Measurements from ENCODE around the gene MRPL10. TPM values are rescaled to one million over a fixed set of nuclear protein-coding genes. Genes with fewer than 3 reads are reported as not detected.

MRPL10 gene
- total and polyA plus RNA-seq, 2 of the 8 experiments (the other 6 are each of a cell fraction or from before 2014, with no cell fraction given): 85.3 to 214 TPM

GRCh38 chr17:47855737-47856136, 24.4 kb upstream of the MRPL10 start:
- H3K4me1 ChIP-seq (replicated peaks in 1 of 4; ENCODE audit: control insufficient read depth in 3 of 4, insufficient read depth in 4 of 4, low read length in 3 of 4): peaks cover 4 to 9% (median 7%) of the 10 kb centered on the region in 4 experiments; a peak in 5 of 7 replicates
- ChIA-PET POLR2A (ENCODE audit: partially characterized antibody) (interaction anchor here (1.1 to 2.3 kb wide), 6 partner anchors 9 to 144 kb away, joined by 3 to 7 read pairs (median 4); partner anchors contain the start of gene SP2), CTCF (ENCODE audit: partially characterized antibody) (interaction anchor here (1.6 to 33.0 kb wide), 6 partner anchors 9 to 171 kb away, joined by 3 to 1206 read pairs (median 133); partner anchors contain the start of genes SCRN2, SP2 and SP6)
- no peaks in the 10 kb centered on the region for H3K79me1 ChIP-seq (ENCODE audit: low read depth, low read length)
- H3K23ac ChIP-seq (ENCODE audit: insufficient read length): no peak overlapping the region
- no peak overlapping the region for H2AK5ac ChIP-seq (ENCODE audit: low read depth, low read length)
- H3K9me3 ChIP-seq (ENCODE audit: insufficient read depth in 2 of 2, low read depth in 1 of 2, low read length in 1 of 2): no peaks in the 10 kb centered on the region
- H3K27me3 ChIP-seq (replicated peaks in 1 of 4; ENCODE audit: control insufficient read depth in 3 of 4, extremely low read depth in 1 of 4, insufficient read depth in 3 of 4, low read length in 3 of 4): peaks cover 18 to 50% (median 48%) of the 10 kb centered on the region in 4 experiments
- no peak overlapping the region for H3K9ac ChIP-seq (replicated peaks in 1 of 4; ENCODE audit: extremely low read depth in 1 of 4, low read depth in 3 of 4, low read length in 3 of 4)
- no peak overlapping the region for H3K4ac ChIP-seq (replicated peaks; ENCODE audit: insufficient read length, low read depth, low read length)
- no peak overlapping the region for H2BK15ac ChIP-seq (ENCODE audit: low read length)
- H2AFZ ChIP-seq (ENCODE audit: low read length): no peak overlapping the region
- no peaks in the 10 kb centered on the region for H3K79me2 ChIP-seq (ENCODE audit: control insufficient read depth in 1 of 2, insufficient read depth in 2 of 2, low read length in 2 of 2)
- no peak overlapping the region for H3K27ac ChIP-seq (ENCODE audit: low read depth, low read length)
- H4K20me1 ChIP-seq (replicated peaks in 1 of 2; ENCODE audit: control insufficient read depth in 1 of 2, insufficient read depth in 2 of 2, low read length in 2 of 2): no peaks in the 10 kb centered on the region
- H4K8ac ChIP-seq (ENCODE audit: extremely low read depth, insufficient read depth, low read length): 0 out of 2 replicates have a peak overlapping the region, but pooled peaks have one; percentile 5
- DNase-seq (ENCODE audit: low read depth in 1 of 2, low spot score in 2 of 2) (no peak), FAIRE-seq (no peak)
- no peak overlapping the region for H4K91ac ChIP-seq (replicated peaks; ENCODE audit: insufficient read length, low read length)
- peaks cover 11% of the 10 kb centered on the region for H3K23me2 ChIP-seq (ENCODE audit: low read depth, low read length)
- H3K4me2 ChIP-seq (ENCODE audit: insufficient read depth in 1 of 2, low read depth in 2 of 2, low read length in 2 of 2): no peak overlapping the region
- no peak overlapping the region for H2BK20ac ChIP-seq (ENCODE audit: low read length)
- no peak overlapping the region for H4K5ac ChIP-seq (ENCODE audit: insufficient read length, low read depth, low read length)
- H3K18ac ChIP-seq (ENCODE audit: extremely low read depth, low read length): no peak overlapping the region
- no peak overlapping the region for H3K4me3 ChIP-seq (ENCODE audit: extremely low read depth in 1 of 4, insufficient read depth in 2 of 4, low read depth in 3 of 4, low read length in 4 of 4)
- H2BK120ac ChIP-seq (replicated peaks; ENCODE audit: low read depth, low read length): no peak overlapping the region
- H2BK12ac ChIP-seq (ENCODE audit: low read depth, low read length): peak overlapping the region; percentile 20; the same call in 1 of the 2 replicates
- H2BK5ac ChIP-seq (ENCODE audit: low read depth, low read length): no peak overlapping the region
- no peaks in the 10 kb centered on the region for H3K36me3 ChIP-seq (ENCODE audit: control insufficient read depth in 2 of 4, insufficient read depth in 4 of 4, low read length in 3 of 4)
- WGBS, 2 experiments (ENCODE audit: extremely low coverage in 1 of 2, insufficient coverage in 1 of 2, insufficient read length in 1 of 2, insufficient replicate concordance in 2 of 2, low coverage in 1 of 2, low lambda C conversion rate in 2 of 2, missing lambda C conversion rate in 1 of 2): 65% methylated on average over 3 of the region's 3 CpGs; no CpG with 5 or more reads in 1 of the 2 experiments
- no peak overlapping the region for H3K14ac ChIP-seq (ENCODE audit: insufficient read length)
- H3K56ac ChIP-seq (replicated peaks; ENCODE audit: insufficient read length, low read depth, low read length): no peak overlapping the region
- TF ChIP-seq TEAD4 (IDR thresholded peaks at IDR 0.05; ENCODE audit: low read depth, low read length) (no peak), NRF1 (IDR thresholded peaks at IDR 0.05; ENCODE audit: low read depth, low read length) (no peak), KDM5A (IDR thresholded peaks at IDR 0.05; ENCODE audit: low read length) (no peak), TBP (IDR thresholded peaks at IDR 0.05; ENCODE audit: low read depth, low read length) (no peak), ATF3 (IDR thresholded peaks at IDR 0.05; ENCODE audit: insufficient read depth, low read depth, low read length) (no peak), RNF2 (IDR thresholded peaks at IDR 0.05; ENCODE audit: borderline replicate concordance, low read depth, low read length, missing control alignments, poor library complexity, severe bottlenecking) (no peak), ATF2 (IDR thresholded peaks at IDR 0.05; ENCODE audit: low read length) (no peak), BACH1 (IDR thresholded peaks at IDR 0.05; ENCODE audit: low read length) (no peak), SAP30 (IDR thresholded peaks at IDR 0.05; ENCODE audit: insufficient read depth, insufficient replicate concordance, low read length) (no peak), TCF12 (IDR thresholded peaks at IDR 0.05; ENCODE audit: low read depth, low read length) (no peak)

Data from H1 (cell line).